ENCODE data around the gene ROBO1. TPM values are rescaled to one million over a fixed set of nuclear protein-coding genes. Genes with fewer than 3 reads are reported as not detected.
"Not testable (repeated sequence)": the region's sequence is repeated elsewhere in the genome, so short reads cannot be mapped to it uniquely, and the experiment has no call there.

Gene ROBO1
- total RNA-seq, 4 donors from 2014 or later: 8.6 to 26.3 (median 16.6) TPM

GRCh38 chr3:78683284-78683683 is 1084.5 kb downstream of the ROBO1 start:
- intact Hi-C loops (cut with DNase I): no loop called here
- no peaks in the 10 kb centered on the region for H3K27me3 ChIP-seq
- 95 to 97% methylated on average over 2 of the region's 2 CpGs for WGBS, 2 donors
- no peaks in the 10 kb centered on the region for H3K4me1 ChIP-seq
- no peak for TF ChIP-seq POLR2A (IDR thresholded peaks at IDR 0.05)
- no peak for TF ChIP-seq CTCF (IDR thresholded peaks at IDR 0.05)
- no peak for DNase-seq
- H3K36me3 ChIP-seq: no peaks in the 10 kb centered on the region
- no peak overlapping the region for H3K4me3 ChIP-seq (replicated peaks in 1 of 3)
- H3K27ac ChIP-seq: no peak overlapping the region
- no peaks in the 10 kb centered on the region for H3K9me3 ChIP-seq

DNA sequence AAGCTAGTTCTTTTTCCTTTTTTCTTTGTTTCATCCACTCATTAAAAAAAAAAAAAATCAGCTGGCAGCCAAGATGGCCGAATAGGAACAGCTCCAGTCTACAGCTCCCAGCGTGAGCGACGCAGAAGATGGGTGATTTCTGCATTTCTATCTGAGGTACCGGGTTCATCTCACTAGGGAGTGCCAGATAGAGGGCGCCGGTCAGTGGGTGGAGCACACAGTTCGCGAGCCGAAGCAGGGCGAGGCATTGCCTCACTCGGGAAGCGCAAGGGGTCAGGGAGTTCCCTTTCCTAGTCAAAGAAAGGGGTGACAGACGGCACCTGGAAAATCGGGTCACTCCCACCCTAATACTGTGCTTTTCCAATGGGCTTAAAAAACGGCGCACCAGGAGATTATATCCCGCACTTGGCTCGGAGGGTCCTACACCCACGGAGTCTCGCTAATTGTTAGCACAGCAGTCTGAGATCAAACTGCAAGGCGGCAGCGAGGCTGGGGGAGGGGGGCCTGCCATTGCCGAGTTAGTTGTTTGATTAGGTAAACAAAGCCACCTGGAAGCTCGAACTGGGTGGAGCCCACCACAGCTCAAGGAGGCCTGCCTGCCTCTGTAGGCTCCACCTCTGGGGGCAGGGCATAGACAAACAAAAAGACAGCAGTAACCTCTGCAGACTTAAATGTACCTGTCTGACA is 1092.5 kb downstream of the ROBO1 start:
- H3K27ac ChIP-seq; intact Hi-C loops (cut with DNase I); H3K27me3 ChIP-seq; H3K4me3 ChIP-seq (replicated peaks in 1 of 3); DNase-seq; H3K36me3 ChIP-seq; H3K9me3 ChIP-seq; H3K4me1 ChIP-seq: not testable (repeated sequence)
- 90 to 96% methylated on average over 22 to 25 of the region's 25 CpGs for WGBS, 2 donors

GRCh38 chr3:78670746-78671145 is 1097.1 kb downstream of the ROBO1 start:
- intact Hi-C loops (cut with DNase I): no loop called here
- no peaks in the 10 kb centered on the region for H3K9me3 ChIP-seq
- no peak for DNase-seq
- H3K4me1 ChIP-seq: no peaks in the 10 kb centered on the region
- H3K4me3 ChIP-seq (replicated peaks in 1 of 3): no peak overlapping the region
- no peak for TF ChIP-seq CTCF (IDR thresholded peaks at IDR 0.05)
- no peak for TF ChIP-seq POLR2A (IDR thresholded peaks at IDR 0.05)
- no peak overlapping the region for H3K27ac ChIP-seq
- no peaks in the 10 kb centered on the region for H3K36me3 ChIP-seq
- 88 to 89% methylated on average over 4 of the region's 4 CpGs for WGBS, 2 donors
- H3K27me3 ChIP-seq: no peaks in the 10 kb centered on the region

- no peak for TF ChIP-seq POLR2A (IDR thresholded peaks at IDR 0.05)
- Histone ChIP-seq H3K4me1 (no peaks in the 10 kb centered on the region), H3K27ac (no peak overlapping the region), H3K9me3 (no peaks in the 10 kb centered on the region), H3K27me3 (no peaks in the 10 kb centered on the region), H3K36me3 (no peaks in the 10 kb centered on the region), H3K4me3 (replicated peaks in 1 of 3) (no peak overlapping the region)
- DNase-seq: no peak
- intact Hi-C loops (cut with DNase I): no loop called here
- WGBS, 2 donors: 79 to 80% methylated on average over 7 of the region's 7 CpGs
Observed at GRCh38 chr3:78670094-78670493, 1097.7 kb downstream of the ROBO1 start.

GRCh38 chr3:78668302-78668701 is 1099.5 kb downstream of the ROBO1 start:
- Histone ChIP-seq H3K27ac (no peak overlapping the region), H3K9me3 (no peaks in the 10 kb centered on the region), H3K27me3 (no peaks in the 10 kb centered on the region), H3K4me3 (replicated peaks in 1 of 3) (no peak overlapping the region), H3K4me1 (no peaks in the 10 kb centered on the region), H3K36me3 (no peaks in the 10 kb centered on the region)
- intact Hi-C loops (cut with DNase I): no loop called here
- 47 to 95% methylated on average over 2 of the region's 2 CpGs for WGBS, 2 donors
- DNase-seq: no peak
- no peak for TF ChIP-seq CTCF (IDR thresholded peaks at IDR 0.05)
- no peak for TF ChIP-seq POLR2A (IDR thresholded peaks at IDR 0.05)

- H3K36me3 ChIP-seq: no peaks in the 10 kb centered on the region
- no peak for DNase-seq
- 61 to 78% methylated on average over 1 of the region's 1 CpG for WGBS, 2 donors
- no peak overlapping the region for H3K27ac ChIP-seq
- H3K4me3 ChIP-seq (replicated peaks in 1 of 3): no peak overlapping the region
- intact Hi-C loops (cut with DNase I): no loop called here
- TF ChIP-seq CTCF (IDR thresholded peaks at IDR 0.05) (no peak), POLR2A (IDR thresholded peaks at IDR 0.05) (no peak)
- H3K9me3 ChIP-seq: no peaks in the 10 kb centered on the region
- no peaks in the 10 kb centered on the region for H3K27me3 ChIP-seq
- H3K4me1 ChIP-seq: no peaks in the 10 kb centered on the region
Observed at GRCh38 chr3:78666470-78666800, 1101.4 kb downstream of the ROBO1 start.

Measured in thyroid gland (tissue), 4 donors.